Small intestine (tissue), 7 donors: ENCODE data around the gene PHKA2. TPM values are rescaled to one million over a fixed set of nuclear protein-coding genes. Genes with fewer than 3 reads are reported as not detected.
"Not testable (repeated sequence)": the region's sequence is repeated elsewhere in the genome, so short reads cannot be mapped to it uniquely, and the experiment has no call there.

Experiments used
- DNase-seq, 2 donors: peaks; one replicate each; pipeline versions ENCODE4 v3.0.0 to v3.0.0-alpha.2; 2013
- FAIRE-seq: peaks from 2 replicates; lab custom pipeline; 2012; peaks lifted over from hg19 to GRCh38; lab: Jason Lieb, UNC
- H3K27ac ChIP-seq, 3 donors: one replicate each; pipeline ENCODE4 v1.5.1; 2013; ENCODE audit warnings: low read length in 2 of 3, mild to moderate bottlenecking in 2 of 3, control low read depth in 1 of 3, inconsistent platforms in 1 of 3, low read depth in 1 of 3, moderate library complexity in 1 of 3
- H3K27me3 ChIP-seq, 3 donors: one replicate each; pipeline ENCODE4 v1.6.1; 2013; ENCODE audit warnings: low read length in 3 of 3, inconsistent platforms in 1 of 3; ENCODE audit not compliant: control insufficient read depth in 3 of 3, insufficient read depth in 3 of 3
- H3K36me3 ChIP-seq, 3 donors: one replicate each; pipeline ENCODE4 v1.6.1; 2013; ENCODE audit warnings: low read length in 3 of 3, inconsistent platforms in 1 of 3, low read depth in 1 of 3, mild to moderate bottlenecking in 1 of 3, moderate library complexity in 1 of 3; ENCODE audit not compliant: control insufficient read depth in 3 of 3, insufficient read depth in 2 of 3
- H3K4me1 ChIP-seq, 3 donors: one replicate each; pipeline ENCODE4 v1.6.1; 2013; ENCODE audit warnings: low read length in 2 of 3, inconsistent platforms in 1 of 3, low read depth in 1 of 3, mild to moderate bottlenecking in 1 of 3, moderate library complexity in 1 of 3; ENCODE audit not compliant: control insufficient read depth in 3 of 3, insufficient read depth in 2 of 3
- H3K4me3 ChIP-seq, 3 donors: one replicate each; pipeline ENCODE4 v1.5.1; 2013; ENCODE audit warnings: low read length in 3 of 3, control low read depth in 1 of 3, inconsistent platforms in 1 of 3, low read depth in 1 of 3, mild to moderate bottlenecking in 1 of 3, moderate library complexity in 1 of 3
- H3K9me3 ChIP-seq, 2 donors: one replicate each; pipeline ENCODE4 v1.6.1; 2013; ENCODE audit warnings: low read depth in 1 of 2, low read length in 1 of 2; ENCODE audit not compliant: control insufficient read depth in 2 of 2, insufficient read depth in 1 of 2
- WGBS, 3 donors: extraction: QIAGEN DNeasy Blood & Tissue Kit; methylation state at CpG; one replicate each; pipeline ENCODE4 v1.1.7; 2013; 5-methylcytosine and 5-hydroxymethylcytosine counted together
- polyA plus RNA-seq, 4 donors: library from polyadenylated mRNA; stranded (reverse) in 3 of 4; unstranded in 1 of 4; fragments of 200-250 nt in 3 of 4; fragments of 120-200 nt in 1 of 4; gene quantifications; one replicate each; pipeline versions ENCODE4 v1.2.1 to v1.2.3, GENCODE V29; 2013
- donor health status: healthy with polysubstance abuse.
- donor health status: control.
- donor health status: control.
- donor health status: Bipolar disorder and iron deficiency.
- donor health status: healthy.

The PHKA2 gene
- polyA plus RNA-seq, 4 donors, result 16.8 to 55.6 (median 21.4) TPM

GRCh38 chrX:18856645-18856997 lies 127.3 kb downstream of the PHKA2 start:
- no peak for FAIRE-seq
- 48 to 63% (median 58%) methylated on average over 1 of the region's 1 CpG for WGBS, 3 donors

GRCh38 chrX:18855919-18856644 lies 127.8 kb downstream of the PHKA2 start:
- FAIRE-seq (no peak), DNase-seq (peak in 1 of 2 donors; percentile 15)
- 55 to 85% (median 62%) methylated on average over 1 of the region's 1 CpG for WGBS, 3 donors
- no peak overlapping the region for H3K4me3 ChIP-seq
- H3K9me3 ChIP-seq, result no peaks in the 10 kb centered on the region
- no peaks in the 10 kb centered on the region for H3K4me1 ChIP-seq
- H3K27ac ChIP-seq, result no peak overlapping the region
- H3K27me3 ChIP-seq, result no peaks in the 10 kb centered on the region
- H3K36me3 ChIP-seq, result no peaks in the 10 kb centered on the region

More at GRCh38 chrX:18856645-18856997, 127.3 kb downstream of the PHKA2 start:
- no peaks in the 10 kb centered on the region for H3K36me3 ChIP-seq
- no peaks in the 10 kb centered on the region for H3K4me1 ChIP-seq
- no peak overlapping the region for H3K4me3 ChIP-seq
- DNase-seq, result no peak
- H3K9me3 ChIP-seq, result no peaks in the 10 kb centered on the region
- H3K27ac ChIP-seq, result no peak overlapping the region
- no peaks in the 10 kb centered on the region for H3K27me3 ChIP-seq

DNA sequence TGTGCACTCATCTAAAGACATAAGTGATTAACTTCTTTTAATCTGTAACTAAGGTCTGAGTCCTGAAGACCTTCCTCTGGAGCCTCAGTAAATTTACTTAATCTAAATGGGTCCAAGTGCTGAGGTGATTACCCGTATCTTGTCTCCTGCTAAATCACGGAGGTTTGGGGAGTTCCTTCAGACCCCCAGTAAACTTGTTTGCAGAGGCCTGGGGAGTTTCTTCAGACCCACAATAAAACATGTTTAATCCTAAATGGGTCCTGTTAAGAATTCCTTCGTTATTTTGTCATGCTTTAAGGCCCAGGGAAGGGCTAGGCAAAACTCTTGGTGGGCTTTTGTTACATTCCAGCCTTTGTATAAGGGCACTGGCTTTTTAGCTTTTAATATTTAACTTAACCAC lies 136.0 kb downstream of the PHKA2 start:
- not testable (repeated sequence) for FAIRE-seq, H3K36me3 ChIP-seq

More for the DNA sequence above, 136.0 kb downstream of the PHKA2 start:
- DNase-seq, H3K27me3 ChIP-seq, H3K9me3 ChIP-seq, H3K4me1 ChIP-seq, H3K4me3 ChIP-seq, H3K27ac ChIP-seq: not testable (repeated sequence)
- 71 to 87% (median 85%) methylated on average over 3 of the region's 3 CpGs for WGBS, 3 donors

Other genes starting within 250 kb of the PHKA2 start
- gene ADGRG2, start 138.4 kb upstream of the PHKA2 start, polyA plus RNA-seq, result 1 to 10 TPM in 1 of 4 donors, under 1 TPM in 3; under 0.01 to 1.6 (median 0.27) TPM